NT2/D1 (cell line): ENCODE results near the gene JPH4.

Experiments used
- DNase-seq: peaks from one replicate; pipeline ENCODE4 v3.0.0-alpha.2; 2011; ENCODE audit warnings: low read depth, low spot score
- H3K27me3 ChIP-seq: 2 replicates; pipeline ENCODE4 v1.6.0; 2011; ENCODE audit warnings: mild to moderate bottlenecking; ENCODE audit not compliant: insufficient read length, insufficient read depth
- H3K36me3 ChIP-seq: 2 replicates; pipeline ENCODE4 v1.6.1; 2011; ENCODE audit warnings: mild to moderate bottlenecking, low read length, mixed read lengths; ENCODE audit not compliant: insufficient read depth, insufficient read length
- H3K4me1 ChIP-seq: 2 replicates; pipeline ENCODE4 v1.5.1; 2011; ENCODE audit not compliant: insufficient read depth, insufficient read length
- H3K4me3 ChIP-seq: 2 replicates; pipeline ENCODE4 v1.5.1; 2011; ENCODE audit warnings: low read depth; ENCODE audit not compliant: insufficient read length
- H3K9ac ChIP-seq: 2 replicates; pipeline ENCODE4 v1.6.0; 2011; ENCODE audit warnings: low read depth; ENCODE audit not compliant: insufficient read length
- H3K9me3 ChIP-seq: 2 replicates; pipeline ENCODE4 v1.5.1; 2011; ENCODE audit warnings: mild to moderate bottlenecking, low read length; ENCODE audit not compliant: insufficient read depth
- SUZ12 ChIP-seq: IDR thresholded peaks from 2 replicates; pipeline ENCODE4 v1.6.1; 2011; ENCODE audit not compliant: insufficient read length, insufficient read depth; ENCODE audit errors: extremely low read depth
- YY1 ChIP-seq: IDR thresholded peaks from 2 replicates; pipeline ENCODE4 v1.6.1; 2011; ENCODE audit not compliant: insufficient read length, insufficient read depth
- ZNF274 ChIP-seq: IDR thresholded peaks from 2 replicates; pipeline ENCODE4 v1.6.1; 2011; ENCODE audit warnings: mild to moderate bottlenecking, low read depth, low read length

Gene JPH4

DNA sequence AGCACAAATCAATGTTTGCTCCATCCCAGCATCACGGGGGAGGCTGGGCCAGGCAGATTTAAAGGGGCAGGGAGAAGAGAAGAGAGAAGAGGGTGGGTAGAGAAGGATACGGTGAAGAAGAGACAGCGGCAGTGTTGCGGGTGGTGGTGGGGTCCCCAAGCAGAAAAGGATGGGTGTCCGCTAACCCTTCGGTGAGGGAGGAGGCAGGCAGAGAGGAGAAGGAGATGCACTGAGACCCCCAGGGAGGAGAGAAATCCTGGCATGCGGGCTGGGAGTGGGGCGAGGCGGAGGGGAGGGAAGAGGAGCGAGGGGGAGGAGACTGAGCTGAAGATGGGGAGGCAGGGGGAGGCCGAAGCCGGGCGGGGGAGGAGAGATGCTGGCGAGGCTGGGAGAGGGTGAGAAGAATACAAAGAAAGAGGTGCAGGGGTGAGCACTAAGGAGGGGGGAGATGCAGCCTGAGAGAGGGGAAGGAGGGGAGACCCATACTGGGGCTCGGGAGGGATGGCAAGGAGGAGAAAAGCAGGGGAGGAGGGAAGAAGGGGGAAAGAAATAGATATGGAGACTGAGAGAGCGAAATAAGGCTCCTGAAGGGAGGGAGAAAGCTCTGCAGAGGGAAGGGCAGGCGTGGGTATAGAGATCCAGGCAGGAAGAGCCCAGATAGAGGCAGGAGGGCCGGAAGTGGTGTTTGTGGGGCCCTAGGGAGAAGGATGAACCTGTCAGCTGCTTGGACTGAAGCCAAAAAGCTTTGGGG lies at the start of gene JPH4:
TSS of gene JPH4 (minus strand) at position 231 of the 751 bp plus-strand sequence. CDS start 1,337 bp downstream, outside the sequence.
- Histone ChIP-seq H3K27me3 (no peaks in the 10 kb centered on the region), H3K4me1 (no peaks in the 10 kb centered on the region), H3K9me3 (no peaks in the 10 kb centered on the region; the same call in 1 of the 2 replicates), H3K36me3 (no peaks in the 10 kb centered on the region), H3K4me3 (peak within 1 kb of the TSS; percentile 28), H3K9ac (peak within 1 kb of the TSS; percentile 56)
- no peak for DNase-seq
- TF ChIP-seq SUZ12 (no peak), YY1 (no peak), ZNF274 (no peak)

DNA sequence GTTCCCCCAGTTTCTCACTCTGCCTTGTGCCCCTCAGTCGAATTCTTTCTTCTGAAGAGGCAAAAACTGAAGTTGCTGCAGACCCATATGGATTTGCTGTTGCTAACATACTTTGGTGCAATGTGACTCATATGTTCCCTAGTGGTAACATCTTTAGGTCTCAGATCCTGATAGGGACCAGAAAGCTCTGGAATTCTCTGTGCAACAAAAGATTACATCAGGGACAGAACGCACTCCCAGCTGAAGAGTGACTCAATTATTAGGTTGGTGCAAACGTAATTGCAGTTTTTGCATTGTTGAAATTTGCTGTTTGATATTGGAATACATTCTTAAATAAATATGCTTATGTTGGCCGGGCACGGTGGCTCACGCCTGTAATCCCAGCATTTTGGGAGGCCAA lies 49.4 kb upstream of the JPH4 start:
- Histone ChIP-seq H3K36me3 (no peaks in the 10 kb centered on the region), H3K4me3 (no peak overlapping the region), H3K27me3 (no peaks in the 10 kb centered on the region), H3K9ac (no peak overlapping the region), H3K9me3 (peaks cover 42% of the 10 kb centered on the region), H3K4me1 (peaks cover under 1% of the 10 kb centered on the region)
- DNase-seq, result no peak
- TF ChIP-seq ZNF274 (no peak), YY1 (no peak), SUZ12 (no peak)

- H3K27me3 ChIP-seq, result no peaks in the 10 kb centered on the region
- peaks cover 43% of the 10 kb centered on the region for H3K9me3 ChIP-seq
- no peak for DNase-seq
- H3K4me3 ChIP-seq, result no peak overlapping the region
- no peaks in the 10 kb centered on the region for H3K4me1 ChIP-seq
- TF ChIP-seq SUZ12 (no peak), ZNF274 (no peak), YY1 (no peak)
- no peaks in the 10 kb centered on the region for H3K36me3 ChIP-seq
- no peak overlapping the region for H3K9ac ChIP-seq
These were observed 48.4 kb upstream of the JPH4 start for GRCh38 chr14:23626946-23627345.

DNA sequence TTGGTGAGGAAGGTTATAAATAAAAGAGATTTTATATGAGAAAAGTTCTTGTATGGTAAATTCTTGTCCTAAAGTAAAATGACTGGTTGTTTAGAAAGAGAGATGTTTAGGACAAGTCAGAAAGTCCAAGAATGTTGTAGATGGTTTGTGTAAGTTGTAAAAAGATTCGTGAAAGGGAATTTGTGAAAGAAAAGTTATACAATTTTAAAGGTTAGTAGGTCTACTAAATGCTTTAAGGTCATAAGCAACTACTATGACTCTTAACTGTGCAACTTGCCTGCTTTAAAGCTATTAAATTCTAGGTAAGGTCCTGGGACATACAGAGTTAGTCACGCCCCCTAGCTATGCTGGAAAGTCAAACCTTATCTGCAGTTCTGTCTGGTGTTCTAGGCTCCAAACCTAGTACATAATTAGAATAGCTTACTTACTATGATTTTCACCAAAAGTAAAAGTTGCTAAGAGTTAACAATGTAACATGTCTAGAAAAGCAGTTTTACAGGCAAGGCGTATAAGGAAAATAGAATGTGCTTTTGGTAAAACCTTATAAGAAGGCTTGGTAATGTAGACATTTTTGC lies 46.3 kb upstream of the JPH4 start:
- Histone ChIP-seq H3K36me3 (no peaks in the 10 kb centered on the region), H3K9me3 (peaks cover 43% of the 10 kb centered on the region), H3K4me1 (no peaks in the 10 kb centered on the region), H3K4me3 (no peak overlapping the region), H3K27me3 (no peaks in the 10 kb centered on the region), H3K9ac (no peak overlapping the region)
- TF ChIP-seq YY1 (no peak), ZNF274 (no peak), SUZ12 (no peak)
- no peak for DNase-seq

- Histone ChIP-seq H3K4me3 (no peak overlapping the region), H3K27me3 (no peaks in the 10 kb centered on the region), H3K9me3 (peaks cover 43% of the 10 kb centered on the region), H3K4me1 (no peaks in the 10 kb centered on the region), H3K36me3 (no peaks in the 10 kb centered on the region), H3K9ac (no peak overlapping the region)
- no peak for DNase-seq
- TF ChIP-seq ZNF274 (no peak), SUZ12 (no peak), YY1 (no peak)
These were observed 45.4 kb upstream of the JPH4 start for GRCh38 chr14:23623962-23624361.

DNA sequence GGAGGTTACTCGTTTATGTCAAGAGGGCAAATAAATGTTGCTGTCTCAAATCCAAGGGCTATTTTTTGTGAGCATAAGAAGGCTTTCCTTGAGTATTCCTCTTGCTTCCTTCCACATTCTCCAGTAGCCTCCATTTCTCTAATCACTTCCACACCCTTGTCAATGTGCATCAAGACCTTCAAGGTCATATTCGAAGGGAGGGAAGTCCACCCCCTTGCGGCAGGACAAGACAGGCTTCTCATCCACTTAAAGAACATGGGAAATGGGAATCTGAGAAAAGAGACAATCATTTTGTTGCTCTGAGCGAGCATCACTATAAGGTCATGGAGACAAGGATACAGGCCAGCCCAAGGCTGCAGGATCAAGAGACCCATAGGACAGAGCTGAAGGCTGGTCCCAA lies 44.4 kb upstream of the JPH4 start:
- H3K9me3 ChIP-seq, result peaks cover 43% of the 10 kb centered on the region
- TF ChIP-seq YY1 (no peak), ZNF274 (no peak), SUZ12 (no peak)
- DNase-seq, result no peak

GRCh38 chr14:23621932-23622730 lies 43.5 kb upstream of the JPH4 start:
- DNase-seq, result no peak
- Histone ChIP-seq H3K4me1 (no peaks in the 10 kb centered on the region), H3K36me3 (no peaks in the 10 kb centered on the region), H3K27me3 (peaks cover 5% of the 10 kb centered on the region), H3K9ac (no peak overlapping the region), H3K9me3 (peaks cover 41% of the 10 kb centered on the region), H3K4me3 (no peak overlapping the region)
- TF ChIP-seq SUZ12, result no peak
- no peak for TF ChIP-seq ZNF274
- no peak for TF ChIP-seq YY1

More for the DNA sequence above, 44.4 kb upstream of the JPH4 start:
- no peak overlapping the region for H3K9ac ChIP-seq
- no peak overlapping the region for H3K4me3 ChIP-seq
- H3K27me3 ChIP-seq, result peaks cover 5% of the 10 kb centered on the region
- H3K4me1 ChIP-seq, result no peaks in the 10 kb centered on the region
- H3K36me3 ChIP-seq, result no peaks in the 10 kb centered on the region
